GM12892 (cell line): ENCODE data around the gene PLEKHD1.
A peak's percentile ranks its signal among the peaks of the same experiment; 100 is the strongest.

Experiments
- DNase-seq: peaks from one replicate; pipeline ENCODE4 v3.0.0; 2011; ENCODE audit not compliant: insufficient read length
- FAIRE-seq: peaks from 2 replicates; lab custom pipeline; 2011; peaks lifted over from hg19 to GRCh38; lab: Jason Lieb, UNC
- POLR2A ChIP-seq: IDR thresholded peaks from 2 replicates; pipeline ENCODE4 v1.6.1; 2011; ENCODE audit warnings: low read depth, low read length, control low read depth
- POLR2AphosphoS5 ChIP-seq: IDR thresholded peaks from 2 replicates; pipeline ENCODE4 v1.6.1; 2011; ENCODE audit warnings: low read depth, low read length, control low read depth
- TAF1 ChIP-seq: IDR thresholded peaks from 2 replicates; pipeline ENCODE4 v1.6.1; 2011; ENCODE audit warnings: low read depth, mild to moderate bottlenecking, control low read depth, low read length, borderline replicate concordance

The PLEKHD1 gene

GRCh38 chr14:69579476-69579875 lies 94.9 kb downstream of the PLEKHD1 start:
- DNase-seq (no peak), FAIRE-seq (no peak)
- TF ChIP-seq POLR2AphosphoS5 = no peak
- no peak for TF ChIP-seq TAF1
- no peak for TF ChIP-seq POLR2A

DNA sequence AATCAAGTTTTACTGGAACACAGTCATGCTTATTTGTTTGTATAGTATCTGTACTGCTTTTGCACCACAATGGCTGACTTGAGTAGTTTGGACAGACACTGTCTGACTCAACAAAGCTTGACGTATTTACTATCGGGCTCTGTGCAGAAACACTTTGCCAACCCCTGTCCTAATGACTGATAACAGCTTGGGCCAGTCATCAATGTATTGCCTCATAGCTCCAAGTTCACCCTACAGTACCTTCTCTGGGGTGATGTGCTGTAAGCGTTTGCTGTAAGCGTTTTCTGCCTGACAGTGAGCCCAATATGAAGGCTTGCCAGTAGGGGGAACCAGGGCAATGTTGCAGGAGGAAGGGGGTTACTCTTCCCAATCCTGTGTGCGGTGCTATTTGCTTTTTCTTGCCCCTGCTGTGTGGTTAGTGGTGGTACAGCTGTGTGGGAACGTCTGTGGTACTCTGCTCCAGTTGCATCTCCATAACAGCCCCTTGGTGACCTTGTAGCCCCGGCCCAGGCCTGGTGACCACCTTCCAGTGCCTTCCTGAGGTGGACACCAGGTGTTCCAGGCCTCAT lies 95.6 kb downstream of the PLEKHD1 start:
- TF ChIP-seq POLR2AphosphoS5 (no peak), TAF1 (no peak), POLR2A (no peak)
- DNase-seq (no peak), FAIRE-seq (peak; percentile 21)
